ENCODE results near the gene MLNR. TPM values are rescaled to one million over a fixed set of nuclear protein-coding genes. Genes with fewer than 3 reads are reported as not detected.

Gene MLNR
- total RNA-seq, 2 experiments from 2014 or later: not detected

DNA sequence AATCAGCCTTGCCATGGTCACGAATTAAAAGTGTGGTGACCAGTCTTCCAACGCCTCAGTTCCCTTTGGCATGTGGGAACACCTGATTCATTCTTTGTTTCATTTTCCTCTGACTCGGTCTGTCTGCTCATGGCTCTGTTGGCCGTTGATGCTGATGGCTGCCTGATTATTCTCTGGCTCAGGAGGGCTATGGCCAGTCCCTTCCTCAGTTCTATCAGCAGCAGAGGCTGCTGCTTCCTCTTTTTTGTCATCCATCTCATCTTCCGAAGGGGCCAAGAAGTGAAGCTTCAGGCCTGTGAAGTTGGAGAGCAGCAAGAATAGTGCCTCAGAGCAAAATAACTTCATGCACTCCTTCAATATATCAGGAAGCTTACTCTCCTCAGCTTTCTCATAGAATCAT is 9.5 kb upstream of the MLNR start:
- ChIA-PET CTCF (interaction anchor here (1.3 kb wide), 1 partner anchor 9 kb away, joined by 3 read pairs; the partner anchor contains the start of gene MLNR), POLR2A (no interaction called here)
- no peaks in the 10 kb centered on the region for H3K9me3 Mint-ChIP-seq
- peaks cover 13% of the 10 kb centered on the region for H3K4me1 Mint-ChIP-seq (ENCODE audit: low read depth)
- TF ChIP-seq, protein P1, sequence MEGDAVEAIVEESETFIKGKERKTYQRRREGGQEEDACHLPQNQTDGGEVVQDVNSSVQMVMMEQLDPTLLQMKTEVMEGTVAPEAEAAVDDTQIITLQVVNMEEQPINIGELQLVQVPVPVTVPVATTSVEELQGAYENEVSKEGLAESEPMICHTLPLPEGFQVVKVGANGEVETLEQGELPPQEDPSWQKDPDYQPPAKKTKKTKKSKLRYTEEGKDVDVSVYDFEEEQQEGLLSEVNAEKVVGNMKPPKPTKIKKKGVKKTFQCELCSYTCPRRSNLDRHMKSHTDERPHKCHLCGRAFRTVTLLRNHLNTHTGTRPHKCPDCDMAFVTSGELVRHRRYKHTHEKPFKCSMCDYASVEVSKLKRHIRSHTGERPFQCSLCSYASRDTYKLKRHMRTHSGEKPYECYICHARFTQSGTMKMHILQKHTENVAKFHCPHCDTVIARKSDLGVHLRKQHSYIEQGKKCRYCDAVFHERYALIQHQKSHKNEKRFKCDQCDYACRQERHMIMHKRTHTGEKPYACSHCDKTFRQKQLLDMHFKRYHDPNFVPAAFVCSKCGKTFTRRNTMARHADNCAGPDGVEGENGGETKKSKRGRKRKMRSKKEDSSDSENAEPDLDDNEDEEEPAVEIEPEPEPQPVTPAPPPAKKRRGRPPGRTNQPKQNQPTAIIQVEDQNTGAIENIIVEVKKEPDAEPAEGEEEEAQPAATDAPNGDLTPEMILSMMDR (IDR thresholded peaks at IDR 0.05): no peak
- ATAC-seq: no peak
- H3K27ac Mint-ChIP-seq: no peak overlapping the region
- peaks cover 19% of the 10 kb centered on the region for H3K36me3 Mint-ChIP-seq (ENCODE audit: low read depth)
- intact Hi-C loops (cut with micrococcal nuclease): no loop called here
- H3K27me3 Mint-ChIP-seq: no peaks in the 10 kb centered on the region
- no peak for DNase-seq
- H3K4me3 Mint-ChIP-seq: no peak overlapping the region

DNA sequence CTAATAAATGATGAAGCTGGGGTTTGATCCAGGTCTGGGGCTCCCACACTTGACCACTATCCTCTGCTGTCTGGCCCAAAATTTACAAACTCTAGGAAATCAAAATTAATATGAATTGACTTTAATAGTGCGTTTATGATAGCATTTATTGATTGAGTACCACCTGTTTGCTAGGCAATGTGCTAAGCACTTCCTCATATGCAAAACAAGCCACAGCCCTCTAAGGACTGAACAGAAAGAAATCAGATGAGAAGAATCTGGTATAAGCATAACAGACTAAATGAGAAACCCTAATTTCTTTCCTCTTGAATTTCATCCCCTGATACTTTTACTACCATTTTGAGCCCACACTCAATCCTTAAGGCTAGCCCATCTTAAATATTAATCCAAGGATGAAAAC is 6.6 kb upstream of the MLNR start:
- intact Hi-C loops (cut with micrococcal nuclease): no loop called here
- ATAC-seq (no peak), DNase-seq (no peak)
- ChIA-PET POLR2A (no interaction called here), CTCF (no interaction called here)
- H3K9me3 Mint-ChIP-seq: no peaks in the 10 kb centered on the region
- H3K4me3 Mint-ChIP-seq: no peak overlapping the region
- peaks cover 13% of the 10 kb centered on the region for H3K4me1 Mint-ChIP-seq (ENCODE audit: low read depth)
- peaks cover 15% of the 10 kb centered on the region for H3K27me3 Mint-ChIP-seq
- TF ChIP-seq, protein P1 (IDR thresholded peaks at IDR 0.05): no peak
- H3K36me3 Mint-ChIP-seq (ENCODE audit: low read depth): peaks cover 11% of the 10 kb centered on the region
- H3K27ac Mint-ChIP-seq: no peak overlapping the region

DNA sequence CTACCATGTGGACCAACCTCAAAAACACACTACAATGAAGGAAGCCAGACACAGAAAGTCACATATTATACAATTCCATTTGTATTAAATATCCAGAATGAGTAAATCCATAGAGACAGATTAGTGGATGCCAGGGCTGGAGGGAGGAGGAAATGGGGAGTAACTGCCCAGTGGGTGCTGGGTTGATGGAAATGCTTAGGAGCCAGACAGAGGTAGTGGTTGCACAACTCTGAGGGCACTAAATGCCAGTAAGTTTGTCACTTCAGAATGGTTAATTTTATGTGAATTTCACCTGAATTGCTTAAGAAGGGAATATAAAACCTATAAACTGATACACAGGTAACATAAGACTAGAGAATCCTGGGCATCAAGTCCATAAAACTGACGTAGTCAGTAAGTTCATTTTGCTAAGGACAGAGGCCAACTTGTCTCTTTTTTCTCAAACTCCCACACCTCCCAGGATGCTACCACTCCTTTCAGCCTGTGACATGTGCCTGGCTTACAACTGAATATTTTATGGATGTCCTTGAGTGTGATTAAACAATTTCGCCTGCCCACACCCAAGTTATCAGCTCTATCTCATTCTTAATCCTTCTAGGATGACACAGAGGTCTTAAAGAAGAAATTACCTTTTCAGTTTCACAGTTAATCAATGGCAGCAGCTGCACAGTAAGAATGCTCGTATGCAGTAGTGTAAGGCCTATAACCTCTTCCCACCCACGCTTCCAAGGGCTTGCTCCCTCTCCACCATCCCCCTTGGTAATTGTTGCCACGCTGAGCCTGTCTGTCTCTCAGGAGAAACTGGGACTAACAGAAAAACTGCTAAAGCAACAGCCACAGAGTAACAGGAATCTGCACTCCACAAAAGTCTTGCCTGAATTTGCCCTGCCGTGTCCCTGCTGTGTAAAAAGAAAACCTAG is 5.9 kb upstream of the MLNR start:
- CTCF ChIA-PET: interaction anchor here (1.0 to 1.6 kb wide), 8 partner anchors 9 to 392 kb away, joined by 3 to 5 read pairs (median 4); no protein-coding TSS in a partner anchor
- DNase-seq: no peak
- POLR2A ChIA-PET: interaction anchor here (0.6 to 0.9 kb wide), 2 partner anchors 28 to 33 kb away, joined by 3 to 4 read pairs; partner anchors contain the start of gene CDADC1
- ATAC-seq: no peak
- no peak overlapping the region for H3K4me3 Mint-ChIP-seq
- peaks cover 11% of the 10 kb centered on the region for H3K36me3 Mint-ChIP-seq (ENCODE audit: low read depth)
- H3K27me3 Mint-ChIP-seq: peaks cover 22% of the 10 kb centered on the region
- peak overlapping the region; percentile 48 for H3K27ac Mint-ChIP-seq
- no peaks in the 10 kb centered on the region for H3K9me3 Mint-ChIP-seq
- peaks cover 13% of the 10 kb centered on the region for H3K4me1 Mint-ChIP-seq (ENCODE audit: low read depth)
- TF ChIP-seq, protein P1 (IDR thresholded peaks at IDR 0.05): no peak
- intact Hi-C loops (cut with micrococcal nuclease): no loop called here

DNA sequence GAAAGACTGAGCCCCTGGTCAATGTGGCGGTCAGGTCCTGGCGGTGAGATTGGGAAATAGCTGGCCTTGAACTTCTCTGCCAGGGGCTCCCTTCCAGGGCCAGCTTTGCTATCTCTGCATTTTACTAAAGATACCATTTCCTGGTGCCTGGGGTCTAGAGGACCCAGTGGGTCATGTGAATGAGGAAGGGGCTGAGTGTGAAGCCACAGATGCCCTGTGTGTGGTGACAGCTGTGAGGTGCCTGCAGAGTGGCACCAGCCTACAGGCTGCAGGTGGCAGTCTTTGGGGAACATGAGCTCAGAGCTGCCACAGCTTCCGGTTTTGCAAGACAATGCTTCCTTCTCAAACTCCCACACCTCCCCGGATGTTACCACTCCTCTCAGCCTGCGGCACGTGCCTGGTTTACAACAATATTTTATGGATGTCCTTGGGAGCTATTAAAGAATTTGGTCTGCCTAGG is 5.2 kb upstream of the MLNR start:
- DNase-seq: peak; percentile 61
- POLR2A ChIA-PET: interaction anchor here (0.6 to 0.9 kb wide), 2 partner anchors 28 to 32 kb away, joined by 3 to 4 read pairs; partner anchors contain the start of gene CDADC1
- Mint-ChIP-seq H3K4me1 (ENCODE audit: low read depth) (peaks cover 15% of the 10 kb centered on the region), H3K27ac (peak overlapping the region; percentile 48), H3K36me3 (ENCODE audit: low read depth) (peaks cover 9% of the 10 kb centered on the region), H3K9me3 (no peaks in the 10 kb centered on the region), H3K27me3 (peaks cover 26% of the 10 kb centered on the region), H3K4me3 (no peak overlapping the region)
- intact Hi-C loops (cut with micrococcal nuclease): no loop called here
- ATAC-seq: peak; percentile 85
- TF ChIP-seq, protein P1 (IDR thresholded peaks at IDR 0.05): no peak
- CTCF ChIA-PET: interaction anchor here (1.0 to 1.6 kb wide), 8 partner anchors 8 to 392 kb away, joined by 3 to 5 read pairs (median 4); no protein-coding TSS in a partner anchor

DNA sequence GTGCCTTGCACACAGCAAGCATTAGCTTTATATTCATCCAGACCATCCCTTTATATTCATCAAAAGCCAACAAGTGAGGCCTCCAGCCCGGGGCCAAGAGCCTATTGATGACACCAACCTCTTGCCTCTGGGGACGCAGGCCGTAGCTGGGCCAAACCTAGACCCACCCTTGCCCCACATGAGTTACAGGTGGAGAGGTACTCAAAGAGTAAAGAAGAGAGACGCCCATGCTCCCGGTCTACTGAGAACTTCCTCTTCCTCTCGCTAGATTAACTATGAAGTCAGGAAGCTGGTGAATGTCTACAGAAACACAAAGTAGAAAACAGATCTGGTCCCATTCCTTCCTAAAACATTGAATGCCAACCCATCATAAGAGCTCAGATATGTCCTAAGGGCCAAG is 3.8 kb upstream of the MLNR start:
- ChIA-PET CTCF (interaction anchor here (1.2 kb wide), 1 partner anchor 9 kb away, joined by 4 read pairs; no protein-coding TSS in a partner anchor), POLR2A (interaction anchor here (0.6 kb wide), 1 partner anchor 70 kb away, joined by 3 read pairs; no protein-coding TSS in a partner anchor)
- H3K36me3 Mint-ChIP-seq (ENCODE audit: low read depth): peaks cover 4% of the 10 kb centered on the region
- H3K4me1 Mint-ChIP-seq (ENCODE audit: low read depth): peaks cover 17% of the 10 kb centered on the region
- H3K9me3 Mint-ChIP-seq: no peaks in the 10 kb centered on the region
- TF ChIP-seq, protein P1 (IDR thresholded peaks at IDR 0.05): no peak
- no peak overlapping the region for H3K27ac Mint-ChIP-seq
- H3K27me3 Mint-ChIP-seq: peaks cover 33% of the 10 kb centered on the region
- H3K4me3 Mint-ChIP-seq: no peak overlapping the region
- intact Hi-C loops (cut with micrococcal nuclease): no loop called here
- DNase-seq (no peak), ATAC-seq (no peak)

Data from activated CD8-positive, alpha-beta T cell treated with anti-CD3 and anti-CD28 coated beads for 36 hours (primary cell).